Fibroblast of skin of back (primary cell): ENCODE measurements around the gene PARP6.
A peak's percentile ranks its signal among the peaks of the same experiment; 100 is the strongest.

ENCODE experiments used
- DNase-seq: peaks from one replicate; pipeline ENCODE4 v3.0.0-alpha.2; 2013

PARP6 gene

GRCh38 chr15:72231066-72231832 lies 41.1 kb downstream of the PARP6 start, which contains the start of gene PKM:
PKM (minus strand) TSS chr15:72231190; CDS start chr15:72219097, 12,093 bp downstream.
- peak; percentile 98 for DNase-seq

- peak; percentile 95 for DNase-seq
Measured at GRCh38 chr15:72230197-72231065, 41.9 kb downstream of the PARP6 start.

- DNase-seq, result no peak
Measured at GRCh38 chr15:72229947-72230196, 42.5 kb downstream of the PARP6 start.

GRCh38 chr15:72229076-72229946 lies 43.0 kb downstream of the PARP6 start:
- no peak for DNase-seq

GRCh38 chr15:72227720-72228119 lies 44.6 kb downstream of the PARP6 start:
- DNase-seq, result no peak

- DNase-seq, result peak; percentile 87
Measured at GRCh38 chr15:72227192-72227586, 45.2 kb downstream of the PARP6 start.

GRCh38 chr15:72223278-72223677 lies 49.1 kb downstream of the PARP6 start:
- no peak for DNase-seq

- DNase-seq, result peak; percentile 35
Measured at GRCh38 chr15:72222393-72222792, 50.0 kb downstream of the PARP6 start.

- DNase-seq, result no peak
Measured at GRCh38 chr15:72220687-72221086, 51.7 kb downstream of the PARP6 start.

- DNase-seq, result no peak
Measured at GRCh38 chr15:72217216-72217615, 55.1 kb downstream of the PARP6 start.

- DNase-seq, result no peak
Measured at GRCh38 chr15:72216079-72216478, 56.3 kb downstream of the PARP6 start.

- DNase-seq, result no peak
Measured at GRCh38 chr15:72207558-72208085, 64.7 kb downstream of the PARP6 start.

- no peak for DNase-seq
Measured at GRCh38 chr15:72206677-72207000, 65.7 kb downstream of the PARP6 start.

- DNase-seq, result no peak
Measured at GRCh38 chr15:72205896-72206676, 66.3 kb downstream of the PARP6 start.

GRCh38 chr15:72205273-72205672 lies 67.1 kb downstream of the PARP6 start:
- DNase-seq, result no peak

- peak; percentile 64 for DNase-seq
Measured at GRCh38 chr15:72203507-72203837, 68.9 kb downstream of the PARP6 start.

GRCh38 chr15:72202801-72203506 lies 69.4 kb downstream of the PARP6 start:
- no peak for DNase-seq

- no peak for DNase-seq
Measured at GRCh38 chr15:72202302-72202701, 70.1 kb downstream of the PARP6 start.

GRCh38 chr15:72201391-72201921 lies 70.9 kb downstream of the PARP6 start:
- no peak for DNase-seq

GRCh38 chr15:72200395-72201237 lies 71.7 kb downstream of the PARP6 start:
- DNase-seq, result no peak
